ENCODE measurements around the gene CPAMD8. TPM values are rescaled to one million over a fixed set of nuclear protein-coding genes. Genes with fewer than 3 reads are reported as not detected.

Gene CPAMD8
- total RNA-seq, 1 experiment from 2014 or later: 3.9 TPM

- no peak for ATAC-seq
Observed at GRCh38 chr19:17022738-17023137, 3.9 kb downstream of the CPAMD8 start.

GRCh38 chr19:17021793-17022590 is 4.6 kb downstream of the CPAMD8 start:
- ATAC-seq (no peak), DNase-seq (peak; percentile 88)
- ChIA-PET POLR2A (ENCODE audit: unreplicated experiment) (no interaction called here), CTCF (interaction anchor here (0.6 kb wide), 1 partner anchor 825 kb away, joined by 5 read pairs; no protein-coding TSS in a partner anchor)
- Histone ChIP-seq H3K4me1 (ENCODE audit: insufficient read depth, low read length) (peaks cover 21% of the 10 kb centered on the region), H3K27ac (ENCODE audit: low read length) (0 out of 2 replicates have a peak overlapping the region, but pooled peaks have one; percentile 18), H3F3A (ENCODE audit: low read length, unreplicated experiment) (no peaks in the 10 kb centered on the region), H4K20me1 (ENCODE audit: low read length) (no peaks in the 10 kb centered on the region), H3K79me2 (ENCODE audit: low read length) (no peaks in the 10 kb centered on the region), H3K4me2 (ENCODE audit: low read length) (peak overlapping the region; percentile 20; the same call in 1 of the 2 replicates), H2AFZ (ENCODE audit: low read length) (0 out of 2 replicates have a peak overlapping the region, but pooled peaks have one; percentile 1), H3K27me3 (ENCODE audit: low read length) (peaks cover 10% of the 10 kb centered on the region; the same call in 1 of the 2 replicates), H3K4me3 (ENCODE audit: low read length) (no peak overlapping the region), H3K9me3 (ENCODE audit: low read length) (no peaks in the 10 kb centered on the region), H3K36me3 (ENCODE audit: low read depth, low read length) (no peaks in the 10 kb centered on the region), H3K9me2 (replicated peaks; ENCODE audit: low read length) (no peaks in the 10 kb centered on the region), H3K9ac (ENCODE audit: low read length) (no peak overlapping the region)
- intact Hi-C loops (cut with micrococcal nuclease): no loop called here
- no peak for TF ChIP-seq EZH2phosphoT487 (IDR thresholded peaks at IDR 0.05; ENCODE audit: borderline replicate concordance, low read length)
- TF ChIP-seq CTCF (conservative IDR thresholded peaks at IDR 0.05; ENCODE audit: low read depth, low read length): no peak
- no peak for TF ChIP-seq EZH2 (IDR thresholded peaks at IDR 0.05; ENCODE audit: low read length, unreplicated experiment)
- BruUV-seq (replicated peaks): no TSS peak

More at GRCh38 chr19:17022738-17023137, 3.9 kb downstream of the CPAMD8 start:
- peak overlapping the region; percentile 20; the same call in 1 of the 2 replicates for H3K4me2 ChIP-seq (ENCODE audit: low read length)
- POLR2A ChIA-PET (ENCODE audit: unreplicated experiment): no interaction called here
- H3K9me3 ChIP-seq (ENCODE audit: low read length): no peaks in the 10 kb centered on the region
- DNase-seq: no peak
- H3K27me3 ChIP-seq (ENCODE audit: low read length): peaks cover 10% of the 10 kb centered on the region; the same call in 1 of the 2 replicates
- no peak overlapping the region for H2AFZ ChIP-seq (ENCODE audit: low read length)
- H4K20me1 ChIP-seq (ENCODE audit: low read length): no peaks in the 10 kb centered on the region
- no peaks in the 10 kb centered on the region for H3K79me2 ChIP-seq (ENCODE audit: low read length)
- H3K9me2 ChIP-seq (replicated peaks; ENCODE audit: low read length): no peaks in the 10 kb centered on the region
- CTCF ChIA-PET: no interaction called here
- no peak overlapping the region for H3K9ac ChIP-seq (ENCODE audit: low read length)
- no peak overlapping the region for H3K4me3 ChIP-seq (ENCODE audit: low read length)
- peaks cover 21% of the 10 kb centered on the region for H3K4me1 ChIP-seq (ENCODE audit: insufficient read depth, low read length)
- intact Hi-C loops (cut with micrococcal nuclease): no loop called here
- no peaks in the 10 kb centered on the region for H3K36me3 ChIP-seq (ENCODE audit: low read depth, low read length)
- H3F3A ChIP-seq (ENCODE audit: low read length, unreplicated experiment): no peaks in the 10 kb centered on the region
- no peak overlapping the region for H3K27ac ChIP-seq (ENCODE audit: low read length)
- BruUV-seq (replicated peaks): no TSS peak
- no peak for TF ChIP-seq EZH2 (IDR thresholded peaks at IDR 0.05; ENCODE audit: low read length, unreplicated experiment)
- TF ChIP-seq CTCF (conservative IDR thresholded peaks at IDR 0.05; ENCODE audit: low read depth, low read length): no peak
- no peak for TF ChIP-seq EZH2phosphoT487 (IDR thresholded peaks at IDR 0.05; ENCODE audit: borderline replicate concordance, low read length)

- no peaks in the 10 kb centered on the region for H3K79me2 ChIP-seq (ENCODE audit: low read length)
- H3K27ac ChIP-seq (ENCODE audit: low read length): no peak overlapping the region
- no TSS peak for BruUV-seq (replicated peaks)
- no peak overlapping the region for H3K4me2 ChIP-seq (ENCODE audit: low read length)
- H3K36me3 ChIP-seq (ENCODE audit: low read depth, low read length): no peaks in the 10 kb centered on the region
- H3F3A ChIP-seq (ENCODE audit: low read length, unreplicated experiment): no peaks in the 10 kb centered on the region
- H3K9ac ChIP-seq (ENCODE audit: low read length): no peak overlapping the region
- intact Hi-C loops (cut with micrococcal nuclease): no loop called here
- no peaks in the 10 kb centered on the region for H4K20me1 ChIP-seq (ENCODE audit: low read length)
- no peak for TF ChIP-seq EZH2 (IDR thresholded peaks at IDR 0.05; ENCODE audit: low read length, unreplicated experiment)
- no peak for TF ChIP-seq CTCF (conservative IDR thresholded peaks at IDR 0.05; ENCODE audit: low read depth, low read length)
- TF ChIP-seq EZH2phosphoT487 (IDR thresholded peaks at IDR 0.05; ENCODE audit: borderline replicate concordance, low read length): no peak
- DNase-seq (no peak), ATAC-seq (no peak)
- peaks cover 21% of the 10 kb centered on the region for H3K4me1 ChIP-seq (ENCODE audit: insufficient read depth, low read length)
- H3K9me3 ChIP-seq (ENCODE audit: low read length): no peaks in the 10 kb centered on the region
- POLR2A ChIA-PET (ENCODE audit: unreplicated experiment): no interaction called here
- H3K4me3 ChIP-seq (ENCODE audit: low read length): no peak overlapping the region
- peaks cover 9% of the 10 kb centered on the region; the same call in 1 of the 2 replicates for H3K27me3 ChIP-seq (ENCODE audit: low read length)
- CTCF ChIA-PET: no interaction called here
- no peak overlapping the region for H2AFZ ChIP-seq (ENCODE audit: low read length)
- no peaks in the 10 kb centered on the region for H3K9me2 ChIP-seq (replicated peaks; ENCODE audit: low read length)
Observed at GRCh38 chr19:17021328-17021727, 5.3 kb downstream of the CPAMD8 start.

Data from PC-3 (cell line).